NT2/D1 (cell line): ENCODE measurements around the gene FAM241A.

Experiments used
- SUZ12 ChIP-seq: IDR thresholded peaks from 2 replicates; pipeline ENCODE4 v1.6.1; 2011; ENCODE audit not compliant: insufficient read length, insufficient read depth; ENCODE audit errors: extremely low read depth
- ZNF274 ChIP-seq: IDR thresholded peaks from 2 replicates; pipeline ENCODE4 v1.6.1; 2011; ENCODE audit warnings: mild to moderate bottlenecking, low read depth, low read length

DNA sequence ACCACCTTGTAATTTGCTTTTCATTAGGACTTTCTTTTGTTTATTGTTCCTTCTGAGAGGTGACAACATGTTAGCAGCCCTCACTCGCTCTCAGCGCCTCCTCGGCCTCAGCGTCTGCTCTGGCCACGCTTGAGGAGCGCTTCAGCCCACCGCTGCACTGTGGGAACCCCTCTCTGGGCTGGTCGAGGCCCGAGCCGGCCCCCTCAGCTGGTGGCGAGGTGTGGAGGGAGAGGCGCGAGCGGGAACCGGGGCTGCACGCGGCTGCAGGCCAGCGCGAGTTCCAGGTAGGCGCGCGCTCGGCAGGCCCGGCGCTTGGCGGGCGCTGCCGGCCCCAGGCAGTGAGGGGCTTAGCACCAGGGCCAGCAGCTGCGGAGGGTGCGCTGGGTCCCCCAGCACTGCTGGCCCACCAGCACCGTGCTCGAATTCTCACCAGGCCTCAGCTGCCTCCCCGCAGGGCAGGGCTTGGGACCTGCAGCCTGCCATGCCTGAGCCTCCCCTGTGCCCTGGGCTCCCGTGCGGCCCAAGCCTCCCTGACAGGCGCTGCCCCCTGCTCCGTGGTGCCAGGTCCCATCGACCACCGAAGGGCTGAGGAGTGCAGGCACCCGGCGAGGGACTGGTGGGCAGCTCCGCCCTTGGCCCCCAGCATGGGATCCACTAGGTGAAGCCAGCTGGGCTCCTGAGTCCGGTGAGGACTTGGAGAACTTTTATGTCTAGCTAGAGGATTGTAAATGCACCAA is 77.1 kb downstream of the FAM241A start:
- TF ChIP-seq SUZ12, result no peak
- TF ChIP-seq ZNF274, result no peak
